A673 (cell line): Measurements from ENCODE around the gene MAP6. TPM values are rescaled to one million over a fixed set of nuclear protein-coding genes. Genes with fewer than 3 reads are reported as not detected.

ENCODE experiments used
- BruUV-seq: library from RNA; stranded (reverse); fragments of 400-500 nt; replicated peaks from 2 replicates; lab custom pipeline; 2021; lab: Mats Ljungman, UMichigan
- CTCF ChIA-PET: fragments of 300-600 bp; sonication (Branson Sonifier 250); formaldehyde crosslinking; loops from one replicate; lab custom pipeline; 2022; ENCODE audit warnings: antibody characterized with exemption; lab: Charles Lee
- POLR2A ChIA-PET: fragments of 300-600 bp; sonication (Branson Sonifier 250); formaldehyde crosslinking; loops from one replicate; lab custom pipeline; 2022; ENCODE audit warnings: antibody characterized with exemption; ENCODE audit not compliant: low non-redundant PET; lab: Charles Lee
- DNase-seq: peaks from one replicate; pipeline ENCODE4 v3.0.0-alpha.2; 2015; ENCODE audit warnings: low spot score
- H3K27ac ChIP-seq: fragments of 200-600 bp; sonication (generic); 2 replicates; pipeline ENCODE4 v1.5.1; 2016; ENCODE audit warnings: mixed run types, low read depth, mild to moderate bottlenecking, mixed read lengths, antibody characterized with exemption, low read length; ENCODE audit not compliant: poor library complexity, severe bottlenecking
- H3K27me3 ChIP-seq: fragments of 200-600 bp; sonication (generic); replicated peaks from 2 replicates; pipeline ENCODE4 v1.6.1; 2017; ENCODE audit warnings: mixed run types, low read depth, mild to moderate bottlenecking, mixed read lengths, antibody characterized with exemption, low read length; ENCODE audit not compliant: insufficient read depth, poor library complexity
- H3K36me3 ChIP-seq: fragments of 200-600 bp; sonication (generic); 2 replicates; pipeline ENCODE4 v1.6.1; 2016; ENCODE audit warnings: mixed run types, mild to moderate bottlenecking, mixed read lengths, antibody characterized with exemption, low read length; ENCODE audit not compliant: insufficient read depth, poor library complexity, severe bottlenecking
- H3K4me1 ChIP-seq: fragments of 200-600 bp; sonication (generic); 2 replicates; pipeline ENCODE4 v1.6.1; 2017; ENCODE audit warnings: mixed run types, mild to moderate bottlenecking, mixed read lengths, antibody characterized with exemption, low read length; ENCODE audit not compliant: insufficient read depth, poor library complexity, severe bottlenecking
- H3K4me3 ChIP-seq: fragments of 200-600 bp; sonication (generic); 2 replicates; pipeline ENCODE4 v1.5.1; 2016; ENCODE audit warnings: low read depth, mixed run types, mild to moderate bottlenecking, mixed read lengths, low read length; ENCODE audit not compliant: poor library complexity, severe bottlenecking
- H3K9me3 ChIP-seq: fragments of 200-600 bp; sonication (generic); 2 replicates; pipeline ENCODE4 v1.6.1; 2016; ENCODE audit warnings: mixed run types, low read depth, mild to moderate bottlenecking, mixed read lengths, antibody characterized with exemption, low read length; ENCODE audit not compliant: poor library complexity, severe bottlenecking
- CTCF ChIP-seq: fragments of 300-800, 200-600 bp; sonication (generic); conservative IDR thresholded peaks from 2 replicates; pipeline ENCODE4 v1.5.1; 2017; ENCODE audit warnings: low read depth, mild to moderate bottlenecking, antibody characterized with exemption, low read length, moderate library complexity, mixed read lengths
- EZH2 ChIP-seq: fragments of 200-600 bp; sonication (generic); IDR thresholded peaks from 2 replicates; pipeline ENCODE4 v1.6.1; 2017; ENCODE audit warnings: borderline replicate concordance, low read depth, mild to moderate bottlenecking, mixed read lengths, antibody characterized with exemption, low read length; ENCODE audit not compliant: poor library complexity, severe bottlenecking
- intact Hi-C: fragments of 100-400 bp; cut with micrococcal nuclease; formaldehyde crosslinking; loops from one replicate; pipeline ENCODE4 v1.10.0; 2022; ENCODE audit not compliant: unreplicated experiment
- total RNA-seq: library from RNA; stranded (reverse); gene quantifications from 2 replicates; pipeline ENCODE4 v1.2.3, GENCODE V29; 2021

The MAP6 gene
- total RNA-seq, 1 experiment from 2014 or later, result not detected

GRCh38 chr11:75598264-75598663 lies 70.6 kb downstream of the MAP6 start:
- no peak for DNase-seq
- ChIA-PET POLR2A (no interaction called here), CTCF (interaction anchor here (1.2 to 1.3 kb wide), 2 partner anchors 10 to 108 kb away, joined by 3 to 5 read pairs; no protein-coding TSS in a partner anchor)
- intact Hi-C loops, result loop anchor here (5.0 to 10.0 kb wide), 2 partner anchors 69 to 107 kb away; partner anchors contain the start of gene MAP6
- no TSS peak for BruUV-seq
- TF ChIP-seq CTCF, result no peak
- no peak for TF ChIP-seq EZH2
- Histone ChIP-seq H3K4me3 (no peak overlapping the region), H3K4me1 (peaks cover 11% of the 10 kb centered on the region), H3K27ac (no peak overlapping the region), H3K27me3 (no peaks in the 10 kb centered on the region), H3K36me3 (no peaks in the 10 kb centered on the region), H3K9me3 (no peaks in the 10 kb centered on the region)

- no peak overlapping the region for H3K4me3 ChIP-seq
- H3K4me1 ChIP-seq, result peaks cover 4% of the 10 kb centered on the region
- H3K36me3 ChIP-seq, result no peaks in the 10 kb centered on the region
- ChIA-PET POLR2A (interaction anchor here (0.5 kb wide), 1 partner anchor 64 kb away, joined by 4 read pairs; no protein-coding TSS in a partner anchor), CTCF (interaction anchor here (1.2 to 1.3 kb wide), 2 partner anchors 10 to 108 kb away, joined by 3 to 5 read pairs; no protein-coding TSS in a partner anchor)
- H3K27ac ChIP-seq, result no peak overlapping the region
- BruUV-seq, result no TSS peak
- H3K9me3 ChIP-seq, result no peaks in the 10 kb centered on the region
- peak; percentile 61 for DNase-seq
- intact Hi-C loops, result loop anchor here (5.0 to 10.0 kb wide), 2 partner anchors 70 to 107 kb away; partner anchors contain the start of gene MAP6
- H3K27me3 ChIP-seq, result no peaks in the 10 kb centered on the region
- no peak for TF ChIP-seq EZH2
- TF ChIP-seq CTCF, result peak; percentile 94
Measured at GRCh38 chr11:75597636-75598035, 71.2 kb downstream of the MAP6 start.

GRCh38 chr11:75596914-75597313 lies 71.9 kb downstream of the MAP6 start:
- H3K36me3 ChIP-seq, result no peaks in the 10 kb centered on the region
- no peaks in the 10 kb centered on the region for H3K4me1 ChIP-seq
- intact Hi-C loops, result loop anchor here (5.0 to 10.0 kb wide), 2 partner anchors 70 to 108 kb away; partner anchors contain the start of gene MAP6
- no peak for DNase-seq
- no TSS peak for BruUV-seq
- no peaks in the 10 kb centered on the region for H3K9me3 ChIP-seq
- H3K4me3 ChIP-seq, result no peak overlapping the region
- POLR2A ChIA-PET, result interaction anchor here (0.5 kb wide), 1 partner anchor 64 kb away, joined by 4 read pairs; no protein-coding TSS in a partner anchor
- CTCF ChIA-PET, result interaction anchor here (1.3 kb wide), 1 partner anchor 11 kb away, joined by 3 read pairs; no protein-coding TSS in a partner anchor
- no peak overlapping the region for H3K27ac ChIP-seq
- no peak for TF ChIP-seq CTCF
- TF ChIP-seq EZH2, result no peak
- H3K27me3 ChIP-seq, result no peaks in the 10 kb centered on the region
